IMR-90 (cell line): ENCODE data around the gene METTL1. TPM values are rescaled to one million over a fixed set of nuclear protein-coding genes. Genes with fewer than 3 reads are reported as not detected.

Experiments
- ATAC-seq: fragments of 200-7000 bp; cut with Tn5 transposase; 2 replicates; pipeline ENCODE4 v1.9.1; 2020; ENCODE audit warnings: low read depth, mild to moderate bottlenecking, moderate library complexity
- BruUV-seq: library from RNA; stranded (reverse); fragments of 400-500 nt; replicated peaks from 2 replicates; lab custom pipeline; 2021; lab: Mats Ljungman, UMichigan
- CTCF ChIA-PET: fragments of 300-600 bp; formaldehyde crosslinking; extraction: SDS; loops from one replicate; lab custom pipeline; 2021; ENCODE audit warnings: antibody characterized with exemption; lab: Yijun Ruan, JAX
- POLR2A ChIA-PET: fragments of 300-600 bp; sonication (Branson Sonifier 250); formaldehyde crosslinking; loops from one replicate; lab custom pipeline; 2022; ENCODE audit warnings: antibody characterized with exemption; ENCODE audit not compliant: unreplicated experiment; lab: Charles Lee
- DNase-seq: peaks from one replicate; pipeline ENCODE4 v3.0.0; 2013
- H2AFZ ChIP-seq: replicated peaks from 2 replicates; pipeline ENCODE3; 2013; ENCODE audit warnings: low read length, mild to moderate bottlenecking; ENCODE audit not compliant: poor library complexity
- H2AK5ac ChIP-seq: 2 replicates; pipeline ENCODE4 v1.6.1; 2013; ENCODE audit warnings: low read depth, low read length, inconsistent platforms
- H2AK9ac ChIP-seq: replicated peaks from 2 replicates; pipeline ENCODE3; 2013; ENCODE audit warnings: mild to moderate bottlenecking, low read depth, low read length, moderate library complexity; ENCODE audit not compliant: poor library complexity
- H2BK120ac ChIP-seq: 2 replicates; pipeline ENCODE4 v1.6.1; 2013; ENCODE audit warnings: low read depth, low read length, inconsistent platforms
- H2BK15ac ChIP-seq: 3 replicates; pipeline ENCODE4 v1.6.1; 2013; ENCODE audit warnings: low read depth, low read length, inconsistent platforms
- H2BK20ac ChIP-seq: 2 replicates; pipeline ENCODE4 v1.6.1; 2013; ENCODE audit warnings: low read depth, mild to moderate bottlenecking, inconsistent platforms, low read length, moderate library complexity
- H2BK5ac ChIP-seq: 2 replicates; pipeline ENCODE4 v1.6.1; 2013; ENCODE audit warnings: mild to moderate bottlenecking, low read depth, low read length, inconsistent platforms; ENCODE audit not compliant: poor library complexity, severe bottlenecking
- H3K14ac ChIP-seq: replicated peaks from 2 replicates; pipeline ENCODE4 v1.6.1; 2013; ENCODE audit warnings: low read depth, low read length, inconsistent platforms
- H3K18ac ChIP-seq: 2 replicates; pipeline ENCODE4 v1.6.1; 2013; ENCODE audit warnings: low read depth, low read length, control low read depth
- H3K23ac ChIP-seq: 2 replicates; pipeline ENCODE4 v1.6.1; 2013; ENCODE audit warnings: low read depth, low read length, inconsistent platforms
- H3K27ac ChIP-seq: 2 replicates; pipeline ENCODE4 v1.5.1; 2013; ENCODE audit warnings: mild to moderate bottlenecking, control low read depth, low read length; ENCODE audit not compliant: insufficient read depth
- H3K27me3 ChIP-seq: 2 replicates; pipeline ENCODE4 v1.6.1; 2013; ENCODE audit warnings: low read length; ENCODE audit not compliant: control insufficient read depth, insufficient read depth
- H3K36me3 ChIP-seq: 2 replicates; pipeline ENCODE4 v1.6.1; 2013; ENCODE audit warnings: low read length, mixed read lengths; ENCODE audit not compliant: control insufficient read depth, insufficient read depth
- H3K4ac ChIP-seq: 2 replicates; pipeline ENCODE4 v1.6.1; 2013; ENCODE audit warnings: low read depth, low read length, inconsistent platforms
- H3K4me1 ChIP-seq: 2 replicates; pipeline ENCODE4 v1.6.1; 2013; ENCODE audit warnings: low read length, mixed read lengths; ENCODE audit not compliant: control insufficient read depth, insufficient read depth
- H3K4me2 ChIP-seq: 2 replicates; pipeline ENCODE4 v1.6.1; 2013; ENCODE audit warnings: low read depth, mild to moderate bottlenecking, control low read depth, low read length, moderate library complexity
- H3K4me3 ChIP-seq: 2 replicates; pipeline ENCODE4 v1.5.1; 2013; ENCODE audit warnings: low read depth, mild to moderate bottlenecking, control low read depth, low read length, moderate library complexity; ENCODE audit not compliant: insufficient read depth
- H3K56ac ChIP-seq: 2 replicates; pipeline ENCODE4 v1.6.1; 2013; ENCODE audit warnings: low read length, inconsistent platforms; ENCODE audit not compliant: insufficient read depth; ENCODE audit errors: extremely low read depth
- H3K79me1 ChIP-seq, 2 experiments: 2 replicates each; pipeline ENCODE4 v1.6.1; 2013; ENCODE audit warnings: low read length in 2 of 2, inconsistent platforms in 1 of 2, low read depth in 1 of 2
- H3K9ac ChIP-seq: 2 replicates; pipeline ENCODE4 v1.6.1; 2013; ENCODE audit warnings: low read depth, low read length, control low read depth
- H3K9me1 ChIP-seq: 2 replicates; pipeline ENCODE4 v1.6.1; 2013; ENCODE audit warnings: low read length, inconsistent platforms; ENCODE audit not compliant: insufficient read depth
- H3K9me3 ChIP-seq: 2 replicates; pipeline ENCODE4 v1.6.1; 2013; ENCODE audit warnings: low read length; ENCODE audit not compliant: control insufficient read depth, insufficient read depth
- H4K20me1 ChIP-seq: 2 replicates; pipeline ENCODE4 v1.6.1; 2013; ENCODE audit warnings: low read length, inconsistent platforms; ENCODE audit not compliant: insufficient read depth
- H4K5ac ChIP-seq: 2 replicates; pipeline ENCODE4 v1.6.1; 2013; ENCODE audit warnings: mild to moderate bottlenecking, low read depth, low read length, control low read depth
- H4K8ac ChIP-seq, 2 experiments: 2 replicates each; pipeline ENCODE4 v1.6.1; 2013; ENCODE audit warnings: low read depth in 2 of 2, low read length in 2 of 2, control low read depth in 1 of 2, inconsistent platforms in 1 of 2
- H4K91ac ChIP-seq: 2 replicates; pipeline ENCODE4 v1.6.1; 2013; ENCODE audit warnings: low read depth, low read length, inconsistent platforms; ENCODE audit not compliant: insufficient read depth
- BHLHE40 ChIP-seq: fragments of 150-350 bp; IDR thresholded peaks from 2 replicates; pipeline ENCODE4 v1.6.1; 2016; ENCODE audit warnings: mild to moderate bottlenecking, low read depth, low read length
- CHD1 ChIP-seq: IDR thresholded peaks from 2 replicates; pipeline ENCODE4 v1.6.1; 2012; ENCODE audit warnings: low read depth, low read length, improper control_type of control experiment
- FOS ChIP-seq: fragments of 150-350 bp; IDR thresholded peaks from 2 replicates; pipeline ENCODE4 v1.6.1; 2016; ENCODE audit warnings: low read depth, low read length
- NFE2L2 ChIP-seq: fragments of 150-350 bp; IDR thresholded peaks from 2 replicates; pipeline ENCODE4 v1.6.1; 2016; ENCODE audit warnings: low read depth, mild to moderate bottlenecking, low read length
- WGBS, 2 experiments: methylation state at CpG; one replicate each; pipeline versions ENCODE4 v1.1.5 to v1.1.7; 2013; ENCODE audit warnings: missing lambda C conversion rate in 2 of 2; ENCODE audit not compliant: insufficient read length in 1 of 2; ENCODE audit errors: extremely low coverage in 2 of 2; 5-methylcytosine and 5-hydroxymethylcytosine counted together
- dilution Hi-C: fragments of 300-500 bp; cut with HindIII; formaldehyde crosslinking; loops from one replicate; pipeline ENCODE4 v1.14.3; 2018; ENCODE audit warnings: low sequenced_read_pairs; ENCODE audit not compliant: unreplicated experiment
- in situ Hi-C: fragments of 300-500 bp; cut with MboI; formaldehyde crosslinking; loops from 3 replicates; pipeline ENCODE4 v1.14.3; 2019; ENCODE audit warnings: low sequenced_read_pairs, inconsistent platforms, mixed read lengths
- intact Hi-C: fragments of 100-400 bp; cut with micrococcal nuclease; formaldehyde crosslinking; loops from 2 replicates; pipeline ENCODE4 v1.10.0; 2022
- polyA plus RNA-seq, 3 experiments: library from polyadenylated mRNA; depleted of rRNA; stranded (reverse); fragments of >200 nt; gene quantifications; 2 replicates each; pipeline ENCODE4 v1.2.3, GENCODE V29; 2012; ENCODE audit warnings: low replicate concordance in 1 of 3
- total RNA-seq: library from RNA; depleted of rRNA; stranded (reverse); fragments of >200 nt; gene quantifications from 2 replicates; pipeline ENCODE4 v1.2.3, GENCODE V29; 2012
- TF ChIP-seq, protein P1 (sequence below): fragments of 150-350 bp; IDR thresholded peaks from 2 replicates; pipeline ENCODE4 v1.6.1; 2016; ENCODE audit warnings: low read depth, mild to moderate bottlenecking, low read length, moderate library complexity, borderline replicate concordance
- TF ChIP-seq, protein P2 (sequence below): conservative IDR thresholded peaks from 2 replicates; pipeline ENCODE4 v1.5.1; 2012; ENCODE audit warnings: mild to moderate bottlenecking, low read depth, low read length, improper control_type of control experiment

Gene METTL1
- total and polyA plus RNA-seq, 2 of the 4 experiments (the other 2 are of a cell fraction) = 12.4 to 27.5 TPM

DNA sequence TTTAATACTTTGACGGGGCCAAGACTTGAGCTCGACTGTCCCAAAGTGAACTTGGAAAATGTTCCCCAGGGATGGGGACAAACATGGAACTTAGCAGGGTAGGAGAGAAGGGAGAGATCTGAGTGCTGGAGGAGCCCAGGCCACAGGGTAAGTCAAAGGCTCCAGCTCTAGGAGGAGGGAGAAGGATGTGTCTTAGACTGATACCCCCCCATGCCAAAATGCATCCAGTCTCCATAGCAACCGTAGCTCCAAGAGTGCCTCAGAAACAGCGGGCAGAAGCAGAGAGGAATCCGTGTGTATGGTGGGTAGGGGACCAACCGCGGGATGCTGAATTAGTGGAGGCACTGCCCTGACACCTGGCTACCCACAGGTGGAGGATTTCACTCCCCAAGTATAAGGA, 32.5 kb downstream of the METTL1 start:
- TF ChIP-seq, protein P1, sequence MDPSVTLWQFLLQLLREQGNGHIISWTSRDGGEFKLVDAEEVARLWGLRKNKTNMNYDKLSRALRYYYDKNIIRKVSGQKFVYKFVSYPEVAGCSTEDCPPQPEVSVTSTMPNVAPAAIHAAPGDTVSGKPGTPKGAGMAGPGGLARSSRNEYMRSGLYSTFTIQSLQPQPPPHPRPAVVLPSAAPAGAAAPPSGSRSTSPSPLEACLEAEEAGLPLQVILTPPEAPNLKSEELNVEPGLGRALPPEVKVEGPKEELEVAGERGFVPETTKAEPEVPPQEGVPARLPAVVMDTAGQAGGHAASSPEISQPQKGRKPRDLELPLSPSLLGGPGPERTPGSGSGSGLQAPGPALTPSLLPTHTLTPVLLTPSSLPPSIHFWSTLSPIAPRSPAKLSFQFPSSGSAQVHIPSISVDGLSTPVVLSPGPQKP = no peak
- TF ChIP-seq, protein P2, sequence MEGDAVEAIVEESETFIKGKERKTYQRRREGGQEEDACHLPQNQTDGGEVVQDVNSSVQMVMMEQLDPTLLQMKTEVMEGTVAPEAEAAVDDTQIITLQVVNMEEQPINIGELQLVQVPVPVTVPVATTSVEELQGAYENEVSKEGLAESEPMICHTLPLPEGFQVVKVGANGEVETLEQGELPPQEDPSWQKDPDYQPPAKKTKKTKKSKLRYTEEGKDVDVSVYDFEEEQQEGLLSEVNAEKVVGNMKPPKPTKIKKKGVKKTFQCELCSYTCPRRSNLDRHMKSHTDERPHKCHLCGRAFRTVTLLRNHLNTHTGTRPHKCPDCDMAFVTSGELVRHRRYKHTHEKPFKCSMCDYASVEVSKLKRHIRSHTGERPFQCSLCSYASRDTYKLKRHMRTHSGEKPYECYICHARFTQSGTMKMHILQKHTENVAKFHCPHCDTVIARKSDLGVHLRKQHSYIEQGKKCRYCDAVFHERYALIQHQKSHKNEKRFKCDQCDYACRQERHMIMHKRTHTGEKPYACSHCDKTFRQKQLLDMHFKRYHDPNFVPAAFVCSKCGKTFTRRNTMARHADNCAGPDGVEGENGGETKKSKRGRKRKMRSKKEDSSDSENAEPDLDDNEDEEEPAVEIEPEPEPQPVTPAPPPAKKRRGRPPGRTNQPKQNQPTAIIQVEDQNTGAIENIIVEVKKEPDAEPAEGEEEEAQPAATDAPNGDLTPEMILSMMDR = no peak
- TF ChIP-seq FOS (no peak), BHLHE40 (no peak), CHD1 (no peak), NFE2L2 (no peak)
- CTCF ChIA-PET = no interaction called here

More for the DNA sequence above, 32.5 kb downstream of the METTL1 start:
- H3K4ac ChIP-seq = no peak overlapping the region
- no peaks in the 10 kb centered on the region for H3K9me1 ChIP-seq
- H3K4me2 ChIP-seq = no peak overlapping the region
- dilution Hi-C loops (no loop called here), intact Hi-C loops (loop anchor here (5.0 kb wide), 1 partner anchor 157 kb away; no protein-coding TSS in a partner anchor), in situ Hi-C loops (loop anchor here (10.0 kb wide), 1 partner anchor 155 kb away; no protein-coding TSS in a partner anchor)
- H3K23ac ChIP-seq = 0 out of 2 replicates have a peak overlapping the region, but pooled peaks have one; percentile 1
- H2AFZ ChIP-seq = no peak overlapping the region
- 0 out of 2 replicates have a peak, but pooled peaks cover 3% of the 10 kb centered on the region for H3K4me1 ChIP-seq
- no peak overlapping the region for H2BK5ac ChIP-seq
- no peak overlapping the region for H2AK5ac ChIP-seq
- H3K27ac ChIP-seq = no peak overlapping the region
- POLR2A ChIA-PET = no interaction called here
- no peak overlapping the region for H3K18ac ChIP-seq
- no peak overlapping the region for H3K9ac ChIP-seq
- H4K91ac ChIP-seq = no peak overlapping the region
- no peak overlapping the region for H3K4me3 ChIP-seq
- no peak overlapping the region for H2BK120ac ChIP-seq
- H2AK9ac ChIP-seq = peak overlapping the region; percentile 55
- no TSS peak for BruUV-seq
- no peak overlapping the region for H4K8ac ChIP-seq
- H4K5ac ChIP-seq = no peak overlapping the region
- H3K79me1 ChIP-seq = peaks cover 0 to 2% of the 10 kb centered on the region in 2 experiments; a peak in 1 of 4 replicates
- H3K14ac ChIP-seq = no peak overlapping the region
- no peak for ATAC-seq
- no CpG with 5 or more reads among the region's 7 CpGs for WGBS, 2 experiments
- peaks cover 2% of the 10 kb centered on the region; the same call in 1 of the 2 replicates for H3K9me3 ChIP-seq
- H4K20me1 ChIP-seq = 0 out of 2 replicates have a peak, but pooled peaks cover 3% of the 10 kb centered on the region
- peaks cover 74% of the 10 kb centered on the region for H3K27me3 ChIP-seq
- H3K56ac ChIP-seq = no peak overlapping the region
- no peak for DNase-seq
- no peak overlapping the region for H2BK15ac ChIP-seq
- H3K36me3 ChIP-seq = no peaks in the 10 kb centered on the region
- no peak overlapping the region for H2BK20ac ChIP-seq
